ENCODE results near the gene PTPRN2. TPM values are rescaled to one million over a fixed set of nuclear protein-coding genes. Genes with fewer than 3 reads are reported as not detected.

Gene PTPRN2
- total RNA-seq, 1 donor from 2014 or later: 15.4 TPM

- H3K4me3 Mint-ChIP-seq: no peak overlapping the region
- peaks cover 9% of the 10 kb centered on the region for H3K9me3 Mint-ChIP-seq
- H3K36me3 Mint-ChIP-seq: peaks cover 9% of the 10 kb centered on the region
- DNase-seq (ENCODE audit: extremely low spot score, unreplicated experiment): no peak
- H3K27me3 Mint-ChIP-seq: peaks cover 36% of the 10 kb centered on the region
- no peak overlapping the region for H3K27ac Mint-ChIP-seq
- TF ChIP-seq CTCF (conservative IDR thresholded peaks at IDR 0.05): no peak
- H3K4me1 Mint-ChIP-seq (ENCODE audit: unreplicated experiment): no peaks in the 10 kb centered on the region
Measured at GRCh38 chr7:157775560-157776332, 811.9 kb downstream of the PTPRN2 start.

- H3K27me3 Mint-ChIP-seq: peaks cover 36% of the 10 kb centered on the region
- H3K27ac Mint-ChIP-seq: no peak overlapping the region
- DNase-seq (ENCODE audit: extremely low spot score, unreplicated experiment): no peak
- peaks cover 9% of the 10 kb centered on the region for H3K9me3 Mint-ChIP-seq
- no peak overlapping the region for H3K4me3 Mint-ChIP-seq
- peaks cover 9% of the 10 kb centered on the region for H3K36me3 Mint-ChIP-seq
- no peak for TF ChIP-seq CTCF (conservative IDR thresholded peaks at IDR 0.05)
- no peaks in the 10 kb centered on the region for H3K4me1 Mint-ChIP-seq (ENCODE audit: unreplicated experiment)
Measured at GRCh38 chr7:157775021-157775559, 812.5 kb downstream of the PTPRN2 start.

- H3K9me3 Mint-ChIP-seq: peaks cover 9% of the 10 kb centered on the region
- H3K27ac Mint-ChIP-seq: no peak overlapping the region
- H3K4me1 Mint-ChIP-seq (ENCODE audit: unreplicated experiment): no peaks in the 10 kb centered on the region
- DNase-seq (ENCODE audit: extremely low spot score, unreplicated experiment): no peak
- TF ChIP-seq CTCF (conservative IDR thresholded peaks at IDR 0.05): no peak
- peaks cover 9% of the 10 kb centered on the region for H3K36me3 Mint-ChIP-seq
- H3K4me3 Mint-ChIP-seq: no peak overlapping the region
- H3K27me3 Mint-ChIP-seq: peaks cover 36% of the 10 kb centered on the region
Measured at GRCh38 chr7:157774495-157774894, 813.1 kb downstream of the PTPRN2 start.

- Mint-ChIP-seq H3K27ac (no peak overlapping the region), H3K4me3 (no peak overlapping the region), H3K27me3 (peaks cover 45% of the 10 kb centered on the region), H3K9me3 (peaks cover 9% of the 10 kb centered on the region), H3K36me3 (peaks cover 9% of the 10 kb centered on the region), H3K4me1 (ENCODE audit: unreplicated experiment) (peaks cover 4% of the 10 kb centered on the region)
- TF ChIP-seq CTCF (conservative IDR thresholded peaks at IDR 0.05): no peak
- DNase-seq (ENCODE audit: extremely low spot score, unreplicated experiment): no peak
Measured at GRCh38 chr7:157773361-157773760, 814.3 kb downstream of the PTPRN2 start.

- no peak for TF ChIP-seq CTCF (conservative IDR thresholded peaks at IDR 0.05)
- Mint-ChIP-seq H3K4me3 (no peak overlapping the region), H3K27ac (no peak overlapping the region), H3K9me3 (peaks cover 9% of the 10 kb centered on the region), H3K4me1 (ENCODE audit: unreplicated experiment) (peaks cover 4% of the 10 kb centered on the region), H3K27me3 (peaks cover 46% of the 10 kb centered on the region), H3K36me3 (peaks cover 9% of the 10 kb centered on the region)
- no peak for DNase-seq (ENCODE audit: extremely low spot score, unreplicated experiment)
Measured at GRCh38 chr7:157772486-157773130, 815.0 kb downstream of the PTPRN2 start.

Measured in type B pancreatic cell (in vitro differentiated cells).